GM18873 (cell line): ENCODE data around the gene ANKRD36.
A peak's percentile ranks its signal among the peaks of the same experiment; 100 is the strongest.
"Not testable (repeated sequence)": the region's sequence is repeated elsewhere in the genome, so short reads cannot be mapped to it uniquely, and the experiment has no call there.

ENCODE experiments used
- ATAC-seq: cut with Tn5 transposase; IDR thresholded peaks from one replicate; pipeline ENCODE4 v1.9.1; 2021; ENCODE audit warnings: mild to moderate bottlenecking, moderate library complexity, moderate number of reproducible peaks; ENCODE audit not compliant: unreplicated experiment, low FRiP score

ANKRD36 gene

GRCh38 chr2:97113050-97113881, at the start of gene ANKRD36:
Gene ANKRD36, plus strand, starts transcription at chr2:97113153. Its CDS starts 587 bp downstream, at chr2:97113740.
- ATAC-seq = peak; percentile 77

- not testable (repeated sequence) for ATAC-seq
These were observed 46.9 kb upstream of the ANKRD36 start for GRCh38 chr2:97066030-97066429.

- ATAC-seq = no peak
These were observed 45.5 kb upstream of the ANKRD36 start for GRCh38 chr2:97067279-97068004.

DNA sequence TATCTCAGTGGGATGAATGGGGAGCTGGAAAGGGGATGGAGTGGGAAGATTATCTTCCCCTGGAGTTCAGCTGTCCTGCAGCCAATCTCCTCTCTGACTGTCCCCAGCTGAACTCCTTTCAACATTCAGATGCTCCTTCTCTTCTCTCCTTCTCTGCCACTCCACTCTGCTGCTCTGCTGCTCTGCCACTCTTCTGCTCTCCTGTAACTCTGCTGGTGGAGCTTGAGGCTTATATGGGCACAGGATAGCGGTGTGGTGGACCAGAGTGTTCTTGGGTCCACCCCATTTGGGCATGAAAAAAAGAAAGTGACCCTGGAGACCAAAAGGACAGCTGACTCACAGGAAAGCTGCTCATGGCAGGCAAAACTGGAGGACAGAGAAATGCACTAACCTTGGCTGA, 44.9 kb upstream of the ANKRD36 start:
- ATAC-seq = no peak

GRCh38 chr2:97068722-97069121, 44.2 kb upstream of the ANKRD36 start:
- not testable (repeated sequence) for ATAC-seq

DNA sequence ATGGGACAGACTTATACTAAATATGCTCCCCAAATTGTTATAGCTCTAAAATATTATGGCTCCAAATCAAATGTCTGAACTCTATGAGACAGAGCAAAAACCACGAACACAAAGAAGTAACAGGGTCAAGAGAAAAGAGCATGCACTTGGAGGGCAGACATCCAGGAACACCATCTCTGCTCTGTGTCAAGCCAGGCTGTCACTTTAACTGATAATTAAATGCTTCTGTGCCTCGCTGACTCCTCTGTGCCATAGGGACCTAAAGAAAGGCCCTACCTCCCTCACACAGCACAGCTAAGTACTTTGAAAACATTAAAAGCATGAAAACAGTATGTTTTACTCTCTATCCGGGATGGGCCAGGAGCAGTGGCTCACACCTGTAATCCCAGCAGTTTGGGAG, 42.0 kb upstream of the ANKRD36 start:
- not testable (repeated sequence) for ATAC-seq

DNA sequence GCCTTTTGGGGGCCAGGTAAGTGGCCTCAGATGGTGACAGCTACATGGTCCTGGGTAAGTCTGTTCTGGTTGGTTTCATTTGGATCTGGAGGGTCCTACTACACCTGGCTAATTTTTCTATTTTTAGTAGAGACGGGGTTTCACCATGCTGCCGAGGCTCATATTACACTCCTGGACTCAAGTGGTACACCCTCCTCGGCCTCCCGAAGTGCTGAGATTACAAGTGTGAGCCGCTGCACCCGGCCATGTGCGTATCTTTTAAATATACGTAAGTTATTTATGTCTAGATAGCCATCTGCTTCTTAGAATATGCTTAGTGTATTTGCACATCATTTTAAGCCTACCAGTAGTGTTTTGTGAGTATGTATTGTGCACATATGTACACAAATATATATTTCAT, 35.7 kb upstream of the ANKRD36 start:
- not testable (repeated sequence) for ATAC-seq

- ATAC-seq = not testable (repeated sequence)
These were observed 32.1 kb upstream of the ANKRD36 start for GRCh38 chr2:97080855-97081254.

DNA sequence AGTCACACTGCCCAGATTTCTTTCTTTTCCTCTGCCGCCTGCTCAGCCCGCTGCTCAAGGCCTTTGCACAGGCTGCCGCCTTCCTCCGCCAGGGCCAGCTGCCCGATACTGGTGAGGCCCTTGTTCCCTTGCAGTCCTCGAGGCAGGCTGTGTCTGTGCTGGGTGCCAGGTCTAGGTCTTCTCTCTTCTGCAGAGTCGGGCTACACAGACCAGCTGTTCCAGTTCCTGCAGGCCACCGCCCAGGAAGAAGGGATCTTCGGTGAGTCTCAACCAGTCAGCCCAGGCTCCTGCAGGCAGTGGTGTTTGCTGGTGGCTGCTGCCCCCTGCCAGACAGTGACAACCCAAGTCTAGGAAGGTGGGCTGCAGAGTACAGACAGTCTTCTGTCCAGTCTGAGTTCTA, 30.7 kb upstream of the ANKRD36 start:
- ATAC-seq = not testable (repeated sequence)

DNA sequence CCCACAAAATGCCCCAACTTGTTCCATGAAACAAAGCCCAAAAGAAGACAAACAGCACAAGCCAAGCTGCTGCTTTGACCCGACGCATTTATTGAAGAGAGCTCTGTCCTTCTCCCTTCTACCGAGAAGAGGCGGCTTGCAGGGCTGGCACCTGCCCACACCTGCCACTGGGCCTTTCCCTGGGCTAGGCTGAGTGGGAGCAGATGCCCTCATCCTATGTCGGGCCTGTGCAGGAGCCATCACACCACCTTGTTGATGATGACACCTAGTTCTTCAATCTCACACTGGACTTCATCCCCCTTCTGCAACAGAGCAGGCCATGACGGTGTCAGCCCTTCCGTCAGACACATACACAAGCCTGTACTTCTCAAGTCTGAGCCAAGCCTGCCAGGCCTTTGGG, 29.4 kb upstream of the ANKRD36 start:
- not testable (repeated sequence) for ATAC-seq

DNA sequence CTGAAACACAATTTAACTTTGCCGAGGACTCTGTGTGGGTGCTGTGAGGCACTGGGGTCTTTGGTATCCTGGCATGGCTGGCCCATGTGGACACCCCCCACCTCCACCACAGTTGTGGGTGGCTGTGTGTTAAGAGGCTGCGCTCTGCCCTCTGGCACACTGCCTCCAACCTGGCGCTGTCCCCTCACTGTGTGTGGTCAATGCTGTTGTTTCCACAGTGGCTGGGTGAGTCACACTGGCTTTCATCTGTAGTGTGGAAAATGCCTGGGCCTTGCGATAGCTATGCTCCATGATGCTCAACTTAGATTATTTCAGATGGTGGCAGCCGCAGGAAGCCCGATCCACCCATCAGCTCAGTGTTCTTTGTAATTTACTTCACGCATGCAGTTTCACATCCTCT, 27.9 kb upstream of the ANKRD36 start:
- not testable (repeated sequence) for ATAC-seq

DNA sequence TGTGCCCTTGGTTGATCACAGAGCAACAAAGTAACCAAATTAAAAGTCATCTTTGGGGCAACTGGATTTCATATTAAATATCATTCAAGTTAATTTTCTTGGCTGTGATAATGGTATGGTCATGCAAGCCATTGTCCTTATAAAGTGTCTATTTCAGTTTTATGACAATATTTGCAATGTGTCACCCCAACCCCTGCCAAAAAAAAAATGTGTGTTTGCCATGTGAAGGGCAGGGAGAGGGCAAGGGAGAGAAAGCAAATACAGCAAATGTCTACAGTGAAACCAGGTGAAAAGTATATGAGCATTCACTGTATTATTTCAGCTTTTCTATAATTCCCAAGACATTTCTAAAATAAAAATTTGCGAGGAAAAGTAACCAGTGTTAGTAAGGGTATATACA, 24.2 kb upstream of the ANKRD36 start:
- not testable (repeated sequence) for ATAC-seq

GRCh38 chr2:97092946-97093345, 20.0 kb upstream of the ANKRD36 start:
- not testable (repeated sequence) for ATAC-seq

GRCh38 chr2:97093983-97094771, 18.8 kb upstream of the ANKRD36 start:
- not testable (repeated sequence) for ATAC-seq

DNA sequence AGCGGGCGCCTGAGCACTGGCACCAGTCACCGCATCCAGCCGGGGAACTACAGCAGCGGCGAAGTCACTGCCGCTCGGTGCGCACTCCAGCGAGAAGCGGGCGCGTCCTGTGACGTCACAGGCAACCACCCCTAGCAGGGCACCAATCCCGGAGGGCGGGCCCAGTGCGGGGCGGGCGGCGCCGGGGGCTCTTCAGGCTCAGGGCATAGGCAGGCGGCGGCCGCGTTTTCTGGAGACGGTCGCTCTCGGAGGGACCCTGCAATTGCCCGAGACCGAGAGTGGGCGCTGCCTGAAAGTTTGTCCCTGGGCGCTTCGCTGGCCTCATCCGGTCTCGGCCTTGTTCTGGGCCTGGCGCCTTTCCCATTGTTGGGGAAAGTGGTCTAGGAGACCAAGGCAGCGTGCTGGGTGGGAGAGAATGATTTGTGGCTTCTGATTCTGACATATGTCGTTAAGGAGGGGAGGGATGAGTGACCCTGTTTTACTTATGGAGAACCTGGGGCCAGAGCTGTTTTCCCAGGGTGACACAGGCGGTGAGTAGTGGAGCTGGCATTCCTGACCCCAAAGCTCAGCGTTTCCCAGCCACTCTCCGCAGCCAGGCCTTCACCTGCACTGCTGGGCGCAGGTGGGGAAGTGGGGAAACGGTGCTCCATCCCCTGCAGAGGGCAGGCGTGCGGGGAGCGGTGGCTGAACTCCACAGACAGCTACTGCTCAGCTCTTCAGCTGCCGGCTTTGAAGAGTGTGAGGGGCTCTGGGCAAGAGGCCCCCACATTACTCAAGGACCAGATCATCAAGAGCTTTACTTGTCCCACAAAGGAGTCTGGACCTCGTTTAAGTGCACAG, 18.0 kb upstream of the ANKRD36 start, which contains the start of gene FAHD2B:
FAHD2B (minus strand) TSS at position 111 of the 840 bp plus-strand sequence. CDS start 3,176 bp downstream, outside the sequence.
- ATAC-seq = peak; percentile 69

DNA sequence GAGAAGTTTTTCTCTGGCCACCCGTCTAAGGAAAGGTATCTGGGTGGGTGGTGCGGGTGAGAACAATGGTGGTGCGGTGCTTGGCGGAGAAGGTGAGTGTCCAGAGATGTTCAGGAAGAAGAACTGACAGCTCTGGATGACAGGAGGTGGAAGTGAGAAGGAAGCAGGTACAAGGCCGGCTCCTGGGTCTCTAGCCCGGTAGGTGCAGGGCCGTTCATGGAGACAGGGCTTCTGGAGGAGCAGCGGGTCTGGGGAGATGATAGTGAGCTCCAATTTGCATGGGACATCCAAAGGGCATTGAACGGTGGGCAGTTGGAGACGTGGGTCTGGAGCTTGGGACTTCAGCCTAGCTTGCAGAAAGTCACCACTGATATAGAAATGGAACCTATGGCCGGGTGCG, 17.3 kb upstream of the ANKRD36 start:
- ATAC-seq = no peak

GRCh38 chr2:97098786-97099372, 14.1 kb upstream of the ANKRD36 start:
- not testable (repeated sequence) for ATAC-seq

- ATAC-seq = not testable (repeated sequence)
These were observed 6.1 kb upstream of the ANKRD36 start for GRCh38 chr2:97106878-97107277.

DNA sequence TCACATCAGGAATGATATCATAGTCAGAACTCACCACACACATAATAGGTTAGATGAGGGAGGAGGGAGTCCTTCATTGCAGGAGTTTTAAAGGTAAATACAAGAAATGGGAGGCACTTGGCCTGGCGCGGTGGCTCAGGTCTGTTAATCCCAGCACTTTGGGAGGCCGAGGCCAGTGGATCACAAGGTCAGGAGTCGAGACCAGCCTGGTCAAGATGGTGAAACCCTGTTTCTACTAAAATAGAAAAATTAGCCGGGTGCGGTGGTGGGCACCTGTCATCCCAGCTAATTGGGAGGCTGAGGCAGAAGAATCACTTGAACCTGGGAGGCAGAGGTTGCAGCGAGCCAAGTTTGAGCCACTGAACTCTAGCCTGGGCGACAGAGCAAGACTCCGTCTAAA, 1.7 kb upstream of the ANKRD36 start:
- ATAC-seq = not testable (repeated sequence)
